Left ventricle myocardium inferior (tissue), 1 donor: ENCODE results near the gene VPS13D. TPM values are rescaled to one million over a fixed set of nuclear protein-coding genes. Genes with fewer than 3 reads are reported as not detected.
"Not testable (repeated sequence)": the region's sequence is repeated elsewhere in the genome, so short reads cannot be mapped to it uniquely, and the experiment has no call there.

Experiments used
- DNase-seq: peaks from one replicate; pipeline ENCODE4 v3.0.0-alpha.2; 2020
- H3K27ac ChIP-seq: fragments of 200-600 bp; replicated peaks from 2 replicates; pipeline ENCODE4 v1.8.0; 2021
- H3K27me3 ChIP-seq: fragments of 200-600 bp; 2 replicates; pipeline ENCODE4 v1.8.0; 2021; ENCODE audit warnings: low read depth
- H3K36me3 ChIP-seq: fragments of 200-600 bp; 2 replicates; pipeline ENCODE4 v1.8.0; 2021
- H3K4me1 ChIP-seq: fragments of 200-600 bp; 2 replicates; pipeline ENCODE4 v1.8.0; 2021
- H3K4me3 ChIP-seq: fragments of 200-600 bp; 2 replicates; pipeline ENCODE4 v1.8.0; 2021; ENCODE audit warnings: mild to moderate bottlenecking, moderate library complexity
- H3K9me3 ChIP-seq: fragments of 200-600 bp; replicated peaks from 2 replicates; pipeline ENCODE4 v1.8.0; 2021
- CTCF ChIP-seq: fragments of 200-600 bp; IDR thresholded peaks from 2 replicates; pipeline ENCODE4 v1.8.0; 2021; ENCODE audit warnings: antibody characterized with exemption, mild to moderate bottlenecking, borderline replicate concordance
- intact Hi-C: fragments of 100-400 bp; cut with micrococcal nuclease; formaldehyde crosslinking; loops from one replicate; pipeline ENCODE4 v1.11.0; 2022
- total RNA-seq: library from RNA; stranded (reverse); fragmentation: NEBNext Ultra II Directional; extraction: Animal tissue kit (Norgen Biotek cat#: 25700); gene quantifications from one replicate; pipeline ENCODE4 v1.2.1, GENCODE V29; 2021
- donor health status: DM: no; HTN: yes; CAD: no; lungs with severe emphysema.

VPS13D gene
- total RNA-seq, 1 donor from 2014 or later, result 71.6 TPM

- TF ChIP-seq CTCF, result no peak
- Histone ChIP-seq H3K27me3 (no peaks in the 10 kb centered on the region), H3K36me3 (no peaks in the 10 kb centered on the region), H3K9me3 (no peaks in the 10 kb centered on the region), H3K4me1 (peaks cover 18% of the 10 kb centered on the region), H3K27ac (peak overlapping the region; percentile 16), H3K4me3 (no peak overlapping the region)
- intact Hi-C loops, result no loop called here
- no peak for DNase-seq
These were observed 290.0 kb downstream of the VPS13D start for GRCh38 chr1:12519693-12520364.

- H3K9me3 ChIP-seq, result no peaks in the 10 kb centered on the region
- no peak for DNase-seq
- no peak for TF ChIP-seq CTCF
- H3K27me3 ChIP-seq, result no peaks in the 10 kb centered on the region
- intact Hi-C loops, result no loop called here
- peaks cover 21% of the 10 kb centered on the region for H3K4me1 ChIP-seq
- H3K36me3 ChIP-seq, result no peaks in the 10 kb centered on the region
- H3K27ac ChIP-seq, result no peak overlapping the region
- H3K4me3 ChIP-seq, result no peak overlapping the region
These were observed 291.3 kb downstream of the VPS13D start for GRCh38 chr1:12521096-12521495.

GRCh38 chr1:12522780-12523179, 292.9 kb downstream of the VPS13D start:
- peaks cover 21% of the 10 kb centered on the region for H3K4me1 ChIP-seq
- intact Hi-C loops, H3K36me3 ChIP-seq, H3K27me3 ChIP-seq, H3K9me3 ChIP-seq, H3K27ac ChIP-seq, H3K4me3 ChIP-seq, DNase-seq: not testable (repeated sequence)

- H3K27me3 ChIP-seq, result no peaks in the 10 kb centered on the region
- TF ChIP-seq CTCF, result no peak
- no peak overlapping the region for H3K4me3 ChIP-seq
- no peaks in the 10 kb centered on the region for H3K9me3 ChIP-seq
- H3K4me1 ChIP-seq, result peaks cover 7% of the 10 kb centered on the region
- no peaks in the 10 kb centered on the region for H3K36me3 ChIP-seq
- intact Hi-C loops, result no loop called here
- no peak overlapping the region for H3K27ac ChIP-seq
- DNase-seq, result no peak
These were observed 294.4 kb downstream of the VPS13D start for GRCh38 chr1:12524266-12524665.

GRCh38 chr1:12525311-12526181, 295.7 kb downstream of the VPS13D start:
- H3K27me3 ChIP-seq, result no peaks in the 10 kb centered on the region
- H3K36me3 ChIP-seq, result no peaks in the 10 kb centered on the region
- H3K4me3 ChIP-seq, result no peak overlapping the region
- peak; percentile 35 for DNase-seq
- TF ChIP-seq CTCF, result no peak
- H3K4me1 ChIP-seq, result peaks cover 3% of the 10 kb centered on the region
- intact Hi-C loops, result no loop called here
- H3K27ac ChIP-seq, result no peak overlapping the region
- H3K9me3 ChIP-seq, result no peaks in the 10 kb centered on the region

DNA sequence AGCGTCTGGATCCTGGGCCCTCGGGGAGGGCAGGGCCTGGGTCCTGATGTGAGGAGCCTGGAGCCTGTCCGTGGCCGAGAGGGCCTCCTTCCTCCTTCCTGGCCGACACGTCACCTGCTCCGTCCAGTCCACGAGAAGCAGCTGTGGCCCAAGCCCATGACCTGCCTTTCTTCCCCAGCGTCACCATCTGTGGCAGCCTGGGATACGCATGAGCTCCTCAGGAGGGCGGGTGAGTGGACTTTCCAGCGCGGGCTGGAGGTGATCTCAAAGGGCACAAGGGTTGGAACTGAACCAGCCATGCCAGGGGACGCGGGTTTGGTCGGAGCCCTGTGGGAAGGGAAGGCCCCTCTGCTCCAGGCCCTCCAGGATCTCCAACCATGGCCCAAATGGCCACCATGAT, 297.7 kb downstream of the VPS13D start:
- H3K27ac ChIP-seq, result no peak overlapping the region
- intact Hi-C loops, result no loop called here
- H3K9me3 ChIP-seq, result no peaks in the 10 kb centered on the region
- no peak overlapping the region for H3K4me3 ChIP-seq
- no peaks in the 10 kb centered on the region for H3K36me3 ChIP-seq
- DNase-seq, result no peak
- H3K27me3 ChIP-seq, result no peaks in the 10 kb centered on the region
- H3K4me1 ChIP-seq, result peaks cover 3% of the 10 kb centered on the region
- no peak for TF ChIP-seq CTCF
